Measurements from ENCODE around the gene TBCD.

The TBCD gene

GRCh38 chr17:82831818-82832200 is 79.9 kb downstream of the TBCD start:
- no peaks in the 10 kb centered on the region for H4K20me1 ChIP-seq (ENCODE audit: low read depth, low read length)
- H3K9ac ChIP-seq (ENCODE audit: low read length) = no peak overlapping the region
- no peak overlapping the region for H3K27ac ChIP-seq (ENCODE audit: low read depth, low read length)
- H2AFZ ChIP-seq (ENCODE audit: low read depth, low read length, severe bottlenecking) = no peak overlapping the region
- H3K9me2 ChIP-seq (replicated peaks; ENCODE audit: insufficient read depth, low read length) = no peaks in the 10 kb centered on the region
- no peak overlapping the region for H3K4me2 ChIP-seq (ENCODE audit: low read depth, low read length, poor library complexity, severe bottlenecking)
- H3K4me3 ChIP-seq (ENCODE audit: insufficient read depth, low read length, poor library complexity, severe bottlenecking) = no peak overlapping the region
- H3F3A ChIP-seq (ENCODE audit: insufficient read depth) = 0 out of 2 replicates have a peak, but pooled peaks cover 3% of the 10 kb centered on the region
- H3K9me3 ChIP-seq (ENCODE audit: insufficient read depth, low read length) = no peaks in the 10 kb centered on the region
- TF ChIP-seq EZH2phosphoT487 (conservative IDR thresholded peaks at IDR 0.05; ENCODE audit: low read length) (no peak), CTCF (IDR thresholded peaks at IDR 0.05; ENCODE audit: insufficient read depth, low read length, poor library complexity, severe bottlenecking) (no peak)
- no peaks in the 10 kb centered on the region for H3K79me2 ChIP-seq (ENCODE audit: insufficient read depth, low read length)
- no peaks in the 10 kb centered on the region for H3K36me3 ChIP-seq (ENCODE audit: low read length)
- no peaks in the 10 kb centered on the region for H3K27me3 ChIP-seq (ENCODE audit: low read length)

GRCh38 chr17:82832411-82832810 is 80.5 kb downstream of the TBCD start:
- Histone ChIP-seq H3K27ac (ENCODE audit: low read depth, low read length) (no peak overlapping the region), H3K4me3 (ENCODE audit: insufficient read depth, low read length, poor library complexity, severe bottlenecking) (no peak overlapping the region), H2AFZ (ENCODE audit: low read depth, low read length, severe bottlenecking) (no peak overlapping the region), H3K9me3 (ENCODE audit: insufficient read depth, low read length) (no peaks in the 10 kb centered on the region), H3K79me2 (ENCODE audit: insufficient read depth, low read length) (no peaks in the 10 kb centered on the region), H3K9ac (ENCODE audit: low read length) (no peak overlapping the region), H3K9me2 (replicated peaks; ENCODE audit: insufficient read depth, low read length) (no peaks in the 10 kb centered on the region), H3F3A (ENCODE audit: insufficient read depth) (0 out of 2 replicates have a peak, but pooled peaks cover 3% of the 10 kb centered on the region), H3K4me2 (ENCODE audit: low read depth, low read length, poor library complexity, severe bottlenecking) (no peak overlapping the region), H3K27me3 (ENCODE audit: low read length) (no peaks in the 10 kb centered on the region), H3K36me3 (ENCODE audit: low read length) (no peaks in the 10 kb centered on the region), H4K20me1 (ENCODE audit: low read depth, low read length) (no peaks in the 10 kb centered on the region)
- TF ChIP-seq CTCF (IDR thresholded peaks at IDR 0.05; ENCODE audit: insufficient read depth, low read length, poor library complexity, severe bottlenecking) (no peak), EZH2phosphoT487 (conservative IDR thresholded peaks at IDR 0.05; ENCODE audit: low read length) (no peak)

- no peak overlapping the region for H3K4me2 ChIP-seq (ENCODE audit: low read depth, low read length, poor library complexity, severe bottlenecking)
- no peak overlapping the region for H3K9ac ChIP-seq (ENCODE audit: low read length)
- H4K20me1 ChIP-seq (ENCODE audit: low read depth, low read length) = no peaks in the 10 kb centered on the region
- H3F3A ChIP-seq (ENCODE audit: insufficient read depth) = 0 out of 2 replicates have a peak, but pooled peaks cover 3% of the 10 kb centered on the region
- no peaks in the 10 kb centered on the region for H3K79me2 ChIP-seq (ENCODE audit: insufficient read depth, low read length)
- TF ChIP-seq EZH2phosphoT487 (conservative IDR thresholded peaks at IDR 0.05; ENCODE audit: low read length) (no peak), CTCF (IDR thresholded peaks at IDR 0.05; ENCODE audit: insufficient read depth, low read length, poor library complexity, severe bottlenecking) (no peak)
- no peak overlapping the region for H2AFZ ChIP-seq (ENCODE audit: low read depth, low read length, severe bottlenecking)
- H3K4me3 ChIP-seq (ENCODE audit: insufficient read depth, low read length, poor library complexity, severe bottlenecking) = no peak overlapping the region
- no peaks in the 10 kb centered on the region for H3K36me3 ChIP-seq (ENCODE audit: low read length)
- no peak overlapping the region for H3K27ac ChIP-seq (ENCODE audit: low read depth, low read length)
- no peaks in the 10 kb centered on the region for H3K27me3 ChIP-seq (ENCODE audit: low read length)
- H3K9me2 ChIP-seq (replicated peaks; ENCODE audit: insufficient read depth, low read length) = no peaks in the 10 kb centered on the region
- no peaks in the 10 kb centered on the region for H3K9me3 ChIP-seq (ENCODE audit: insufficient read depth, low read length)
Observed at GRCh38 chr17:82832881-82833475, 81.1 kb downstream of the TBCD start.
